HG03135 (cell line): ENCODE measurements around the gene TRIM47.
A peak's percentile ranks its signal among the peaks of the same experiment; 100 is the strongest.

Experiments
- ATAC-seq: cut with Tn5 transposase; IDR thresholded peaks from one replicate; pipeline ENCODE4 v1.9.1; 2021; ENCODE audit warnings: mild to moderate bottlenecking, moderate library complexity; ENCODE audit not compliant: unreplicated experiment

TRIM47 gene, protein sequence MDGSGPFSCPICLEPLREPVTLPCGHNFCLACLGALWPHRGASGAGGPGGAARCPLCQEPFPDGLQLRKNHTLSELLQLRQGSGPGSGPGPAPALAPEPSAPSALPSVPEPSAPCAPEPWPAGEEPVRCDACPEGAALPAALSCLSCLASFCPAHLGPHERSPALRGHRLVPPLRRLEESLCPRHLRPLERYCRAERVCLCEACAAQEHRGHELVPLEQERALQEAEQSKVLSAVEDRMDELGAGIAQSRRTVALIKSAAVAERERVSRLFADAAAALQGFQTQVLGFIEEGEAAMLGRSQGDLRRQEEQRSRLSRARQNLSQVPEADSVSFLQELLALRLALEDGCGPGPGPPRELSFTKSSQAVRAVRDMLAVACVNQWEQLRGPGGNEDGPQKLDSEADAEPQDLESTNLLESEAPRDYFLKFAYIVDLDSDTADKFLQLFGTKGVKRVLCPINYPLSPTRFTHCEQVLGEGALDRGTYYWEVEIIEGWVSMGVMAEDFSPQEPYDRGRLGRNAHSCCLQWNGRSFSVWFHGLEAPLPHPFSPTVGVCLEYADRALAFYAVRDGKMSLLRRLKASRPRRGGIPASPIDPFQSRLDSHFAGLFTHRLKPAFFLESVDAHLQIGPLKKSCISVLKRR

GRCh38 chr17:75878174-75878998 lies at the start of gene TRIM47:
Gene TRIM47, minus strand, starts transcription at chr17:75878581. Its CDS starts 33 bp downstream, at chr17:75878548.
- ATAC-seq = peak; percentile 10

- ATAC-seq = no peak
Measured at GRCh38 chr17:75927286-75927922, 49.0 kb upstream of the TRIM47 start.

DNA sequence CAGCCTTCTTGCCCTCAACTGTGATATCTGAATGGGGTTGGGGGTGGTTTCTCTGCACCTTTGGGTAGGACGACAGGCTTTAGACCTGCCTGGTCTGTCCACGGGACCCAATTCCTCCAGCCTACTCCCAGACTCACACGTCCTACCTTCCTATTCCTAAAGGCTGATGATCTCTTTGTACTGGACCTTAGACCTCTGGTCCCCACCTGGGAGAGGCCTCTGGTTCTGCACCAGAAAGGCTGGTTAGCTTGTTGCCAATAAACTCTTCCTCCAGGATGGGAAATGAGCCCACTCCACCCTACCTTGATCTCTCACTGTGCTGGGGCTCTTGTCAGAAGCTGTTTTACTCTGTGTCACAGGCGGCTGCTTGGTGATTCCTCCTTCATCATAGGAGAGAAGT lies 48.1 kb upstream of the TRIM47 start:
- no peak for ATAC-seq

DNA sequence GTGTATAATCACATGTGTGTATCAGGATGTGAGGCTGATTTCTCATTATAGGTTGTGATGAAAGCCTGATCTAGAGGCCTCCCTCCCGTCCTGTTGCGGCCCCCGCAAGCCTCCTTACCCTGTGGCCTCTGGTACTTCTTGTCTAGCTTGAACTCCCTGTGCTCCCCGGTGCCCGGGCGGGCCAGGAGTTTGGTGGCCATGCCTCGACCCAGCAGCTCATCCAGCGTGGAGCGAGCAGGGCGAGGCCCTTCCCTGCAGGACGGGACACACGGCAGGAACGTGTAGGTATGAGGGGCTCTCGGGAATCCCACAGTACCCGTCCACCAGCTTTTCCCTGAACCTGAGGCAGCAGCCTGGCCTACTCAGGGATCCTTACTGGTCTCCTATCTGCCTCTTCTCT lies 47.5 kb upstream of the TRIM47 start:
- ATAC-seq = no peak

- ATAC-seq = no peak
Measured at GRCh38 chr17:75925103-75925502, 46.7 kb upstream of the TRIM47 start.

DNA sequence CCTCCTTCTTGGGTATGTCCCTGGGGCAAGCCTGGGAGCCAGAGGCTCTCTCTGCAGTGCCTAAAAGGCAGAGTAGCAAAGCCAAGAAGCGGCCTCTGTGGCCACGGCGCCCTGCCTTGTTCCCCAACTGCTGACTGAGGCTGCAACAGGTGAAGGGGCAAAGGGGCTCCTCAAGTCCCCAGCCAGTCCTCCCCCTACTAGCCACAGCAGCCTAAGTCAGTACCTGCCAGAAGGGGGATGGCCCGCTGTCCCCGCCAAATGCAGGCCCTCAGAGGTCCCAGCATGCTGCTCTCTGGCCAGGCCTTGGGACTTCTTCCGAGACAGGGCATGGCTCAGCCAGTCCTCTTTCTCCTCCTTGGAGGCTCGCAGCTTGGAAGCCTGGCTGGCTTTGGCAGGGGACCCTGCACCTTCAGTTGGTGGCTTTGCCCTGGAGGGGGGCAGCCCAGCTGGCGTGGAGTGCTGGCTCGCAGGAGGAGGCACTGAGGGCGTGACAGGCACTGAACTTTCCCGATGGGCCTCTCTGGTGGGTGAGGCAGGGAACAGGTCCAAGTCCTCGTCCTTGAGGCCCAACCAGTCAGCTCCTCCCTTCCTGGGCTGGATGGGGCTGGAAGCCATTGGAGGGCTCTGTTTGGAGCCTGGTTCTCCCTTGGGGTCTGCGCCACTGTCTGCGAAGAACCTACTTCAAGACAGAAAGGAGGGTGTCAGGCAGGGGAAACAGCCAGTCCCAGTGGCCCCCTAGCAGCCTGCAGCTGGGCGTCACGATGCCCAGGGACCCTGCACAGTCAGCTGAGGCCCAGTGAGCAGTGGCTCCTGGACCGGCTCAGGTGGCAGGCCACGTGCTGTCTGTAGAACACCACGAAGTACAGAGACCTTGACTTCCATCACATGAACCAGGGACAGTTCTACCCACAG lies 44.8 kb upstream of the TRIM47 start:
- no peak for ATAC-seq

DNA sequence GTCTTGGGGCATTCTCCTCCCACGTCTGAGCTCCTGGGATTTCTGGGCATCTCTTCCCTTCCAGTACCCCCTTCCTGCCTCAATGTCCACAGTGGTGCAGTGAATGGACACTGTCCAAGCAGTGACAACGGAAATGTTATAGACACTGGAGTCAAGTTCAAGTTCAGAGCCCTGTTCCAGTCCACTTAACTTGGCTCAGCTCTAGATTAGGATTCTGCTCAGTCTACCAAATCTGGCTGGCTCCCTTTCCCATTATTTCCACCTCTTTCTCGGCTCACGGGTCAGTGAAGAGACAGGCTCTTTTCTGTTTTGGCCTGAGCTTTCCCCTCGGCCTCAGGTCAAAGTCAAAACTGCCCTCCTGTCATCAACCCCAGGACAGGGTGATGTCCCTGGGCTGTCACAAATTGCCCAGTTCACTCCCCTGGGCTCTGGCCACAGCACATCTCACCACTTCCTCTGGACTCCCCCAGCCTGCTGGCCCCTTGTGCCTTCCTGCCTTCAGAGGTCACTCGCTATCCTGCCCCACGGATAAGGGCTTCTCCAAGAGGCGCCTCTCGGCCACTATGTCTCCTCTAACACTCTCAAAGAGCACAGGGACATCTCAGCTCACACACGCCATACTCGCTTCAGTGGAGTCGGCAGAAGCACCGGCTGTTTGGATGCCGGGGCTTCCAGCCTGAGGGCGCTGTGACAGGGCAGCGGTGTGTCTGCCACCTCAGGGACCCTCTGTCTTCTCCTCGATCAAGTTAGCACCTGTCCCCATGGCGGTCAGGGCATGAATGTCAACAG lies 44.0 kb upstream of the TRIM47 start:
- ATAC-seq = no peak

GRCh38 chr17:75921596-75921995 lies 43.2 kb upstream of the TRIM47 start:
- ATAC-seq = no peak

- ATAC-seq = no peak
Measured at GRCh38 chr17:75920045-75920560, 41.7 kb upstream of the TRIM47 start.

DNA sequence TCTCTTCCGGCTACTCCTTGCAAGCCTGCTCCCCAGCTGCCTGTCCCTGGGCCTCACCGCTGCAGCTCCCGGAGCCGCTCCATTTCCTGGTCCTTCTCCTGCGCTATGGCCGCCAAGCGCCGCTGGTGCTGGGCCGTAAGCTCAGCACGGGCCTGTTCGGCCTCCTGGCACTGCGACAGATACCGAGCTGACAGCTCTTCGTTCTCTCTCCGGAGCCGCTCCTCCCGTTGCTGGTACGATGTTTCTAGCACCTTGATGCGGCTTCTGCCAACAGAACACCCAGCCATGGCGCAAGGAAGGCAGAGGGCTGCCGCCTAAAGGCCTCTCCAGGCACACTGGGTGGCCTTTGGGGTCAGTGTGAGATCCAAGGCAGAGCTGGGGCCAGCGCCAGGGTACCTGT lies 41.2 kb upstream of the TRIM47 start:
- ATAC-seq = no peak

- no peak for ATAC-seq
Measured at GRCh38 chr17:75917917-75918445, 39.6 kb upstream of the TRIM47 start.

- no peak for ATAC-seq
Measured at GRCh38 chr17:75917141-75917916, 38.9 kb upstream of the TRIM47 start.

- no peak for ATAC-seq
Measured at GRCh38 chr17:75915268-75915667, 36.9 kb upstream of the TRIM47 start.

- ATAC-seq = no peak
Measured at GRCh38 chr17:75914643-75915267, 36.4 kb upstream of the TRIM47 start.

DNA sequence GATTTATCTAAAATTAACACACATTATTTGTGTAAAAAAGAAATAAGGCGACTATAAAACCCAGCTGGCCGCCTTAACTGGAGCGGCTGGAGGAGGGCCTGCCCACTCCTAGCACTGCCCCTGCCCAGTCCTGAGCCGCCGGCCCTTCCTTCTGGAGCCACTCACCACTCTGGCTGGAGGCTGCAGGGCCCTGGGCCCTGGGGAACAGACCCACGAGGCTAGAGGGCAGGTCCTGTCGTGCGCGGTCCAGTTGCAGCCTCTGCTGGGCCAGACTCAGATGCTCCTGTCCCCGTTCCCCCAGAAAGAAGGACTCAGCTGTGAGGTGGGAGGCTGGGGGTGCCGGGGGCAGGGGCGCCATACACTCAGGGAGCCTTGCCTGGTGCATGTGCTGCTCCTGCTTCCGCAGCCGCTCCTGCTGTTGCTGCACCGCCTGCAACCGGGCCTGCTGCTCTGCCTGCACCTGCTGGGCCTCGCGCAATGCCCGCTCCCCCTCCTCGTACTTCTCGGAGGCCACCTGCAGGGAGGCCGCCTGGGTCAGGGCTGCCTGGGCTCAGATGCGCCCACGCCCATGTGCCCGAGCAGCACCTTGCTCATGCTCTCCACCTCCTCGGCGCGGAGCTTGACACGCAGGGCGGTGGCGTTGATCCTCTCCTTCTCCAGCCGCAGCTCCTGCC lies 35.3 kb upstream of the TRIM47 start:
- ATAC-seq = no peak

DNA sequence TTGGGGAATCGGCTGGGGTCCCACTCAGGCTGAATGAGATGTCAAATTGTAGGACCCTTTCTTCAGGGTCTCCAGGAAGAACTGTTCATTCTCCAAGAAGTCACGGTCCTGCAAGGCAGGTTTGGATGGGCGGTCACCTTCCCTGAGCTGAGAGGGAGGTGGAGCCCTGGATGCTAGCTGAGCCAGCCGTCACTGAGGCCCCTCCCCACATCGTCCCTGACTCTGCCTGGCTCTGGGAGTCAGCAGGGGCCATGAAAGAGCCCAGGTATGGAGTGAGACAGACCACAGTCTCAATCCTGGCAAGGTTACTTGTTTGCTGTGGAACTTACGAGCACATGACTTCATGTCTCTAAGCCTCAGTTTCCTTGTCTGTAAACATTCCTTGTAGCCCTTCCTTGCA lies 32.3 kb upstream of the TRIM47 start:
- no peak for ATAC-seq

DNA sequence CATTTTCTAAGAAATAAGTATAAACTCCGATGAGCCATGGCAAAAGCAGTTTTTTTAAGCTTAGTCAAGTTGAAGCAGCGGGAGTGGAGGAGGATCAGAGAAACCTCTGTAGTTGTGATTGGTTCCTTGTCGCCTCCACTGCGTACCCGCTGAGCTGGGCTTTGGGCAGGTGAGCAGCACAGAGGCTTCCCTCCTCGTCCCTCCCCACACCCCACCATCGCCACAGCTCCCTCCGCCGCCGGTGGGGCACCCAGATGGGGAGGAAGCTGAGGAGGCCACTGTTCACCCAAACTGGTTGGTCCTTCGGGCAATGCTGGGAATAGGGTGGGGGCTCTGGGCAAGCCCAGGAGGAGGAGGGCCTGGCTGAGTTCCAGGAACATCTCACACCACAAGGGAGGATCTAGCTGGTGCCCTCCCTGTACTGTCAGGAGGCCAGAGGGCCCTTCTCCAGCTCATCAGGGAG lies 31.5 kb upstream of the TRIM47 start:
- ATAC-seq = no peak
